ENCODE measurements around the gene EVC2.

GRCh38 chr4:5685296-5685695, 23.1 kb downstream of the EVC2 start:
- TF ChIP-seq, protein P1, sequence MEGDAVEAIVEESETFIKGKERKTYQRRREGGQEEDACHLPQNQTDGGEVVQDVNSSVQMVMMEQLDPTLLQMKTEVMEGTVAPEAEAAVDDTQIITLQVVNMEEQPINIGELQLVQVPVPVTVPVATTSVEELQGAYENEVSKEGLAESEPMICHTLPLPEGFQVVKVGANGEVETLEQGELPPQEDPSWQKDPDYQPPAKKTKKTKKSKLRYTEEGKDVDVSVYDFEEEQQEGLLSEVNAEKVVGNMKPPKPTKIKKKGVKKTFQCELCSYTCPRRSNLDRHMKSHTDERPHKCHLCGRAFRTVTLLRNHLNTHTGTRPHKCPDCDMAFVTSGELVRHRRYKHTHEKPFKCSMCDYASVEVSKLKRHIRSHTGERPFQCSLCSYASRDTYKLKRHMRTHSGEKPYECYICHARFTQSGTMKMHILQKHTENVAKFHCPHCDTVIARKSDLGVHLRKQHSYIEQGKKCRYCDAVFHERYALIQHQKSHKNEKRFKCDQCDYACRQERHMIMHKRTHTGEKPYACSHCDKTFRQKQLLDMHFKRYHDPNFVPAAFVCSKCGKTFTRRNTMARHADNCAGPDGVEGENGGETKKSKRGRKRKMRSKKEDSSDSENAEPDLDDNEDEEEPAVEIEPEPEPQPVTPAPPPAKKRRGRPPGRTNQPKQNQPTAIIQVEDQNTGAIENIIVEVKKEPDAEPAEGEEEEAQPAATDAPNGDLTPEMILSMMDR (IDR thresholded peaks at IDR 0.05): no peak
- no peak for TF ChIP-seq POLR2A (IDR thresholded peaks at IDR 0.05)
